22Rv1 (cell line): ENCODE results near the gene ANKH.

Source experiments
- H3K27ac ChIP-seq: fragments of 450-650 bp; 2 replicates; pipeline ENCODE4 v1.5.1; 2017
- ZFX ChIP-seq: fragments of 450-650 bp; IDR thresholded peaks from 2 replicates; pipeline ENCODE4 v1.6.1; 2017; ENCODE audit warnings: antibody characterized with exemption, borderline replicate concordance
- TF ChIP-seq, protein P1 (sequence below): fragments of 450-650 bp; IDR thresholded peaks from 2 replicates; pipeline ENCODE4 v1.5.1; 2017; ENCODE audit warnings: mild to moderate bottlenecking

The ANKH gene

GRCh38 chr5:14739981-14740380 lies 131.6 kb downstream of the ANKH start:
- no peak overlapping the region for H3K27ac ChIP-seq
- no peak for TF ChIP-seq ZFX
- TF ChIP-seq, protein P1, sequence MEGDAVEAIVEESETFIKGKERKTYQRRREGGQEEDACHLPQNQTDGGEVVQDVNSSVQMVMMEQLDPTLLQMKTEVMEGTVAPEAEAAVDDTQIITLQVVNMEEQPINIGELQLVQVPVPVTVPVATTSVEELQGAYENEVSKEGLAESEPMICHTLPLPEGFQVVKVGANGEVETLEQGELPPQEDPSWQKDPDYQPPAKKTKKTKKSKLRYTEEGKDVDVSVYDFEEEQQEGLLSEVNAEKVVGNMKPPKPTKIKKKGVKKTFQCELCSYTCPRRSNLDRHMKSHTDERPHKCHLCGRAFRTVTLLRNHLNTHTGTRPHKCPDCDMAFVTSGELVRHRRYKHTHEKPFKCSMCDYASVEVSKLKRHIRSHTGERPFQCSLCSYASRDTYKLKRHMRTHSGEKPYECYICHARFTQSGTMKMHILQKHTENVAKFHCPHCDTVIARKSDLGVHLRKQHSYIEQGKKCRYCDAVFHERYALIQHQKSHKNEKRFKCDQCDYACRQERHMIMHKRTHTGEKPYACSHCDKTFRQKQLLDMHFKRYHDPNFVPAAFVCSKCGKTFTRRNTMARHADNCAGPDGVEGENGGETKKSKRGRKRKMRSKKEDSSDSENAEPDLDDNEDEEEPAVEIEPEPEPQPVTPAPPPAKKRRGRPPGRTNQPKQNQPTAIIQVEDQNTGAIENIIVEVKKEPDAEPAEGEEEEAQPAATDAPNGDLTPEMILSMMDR = no peak

GRCh38 chr5:14739538-14739937 lies 132.0 kb downstream of the ANKH start:
- no peak overlapping the region for H3K27ac ChIP-seq
- TF ChIP-seq ZFX = no peak
- TF ChIP-seq, protein P1 = no peak

GRCh38 chr5:14738050-14738449 lies 133.5 kb downstream of the ANKH start:
- no peak overlapping the region for H3K27ac ChIP-seq
- TF ChIP-seq, protein P1 = no peak
- TF ChIP-seq ZFX = no peak

DNA sequence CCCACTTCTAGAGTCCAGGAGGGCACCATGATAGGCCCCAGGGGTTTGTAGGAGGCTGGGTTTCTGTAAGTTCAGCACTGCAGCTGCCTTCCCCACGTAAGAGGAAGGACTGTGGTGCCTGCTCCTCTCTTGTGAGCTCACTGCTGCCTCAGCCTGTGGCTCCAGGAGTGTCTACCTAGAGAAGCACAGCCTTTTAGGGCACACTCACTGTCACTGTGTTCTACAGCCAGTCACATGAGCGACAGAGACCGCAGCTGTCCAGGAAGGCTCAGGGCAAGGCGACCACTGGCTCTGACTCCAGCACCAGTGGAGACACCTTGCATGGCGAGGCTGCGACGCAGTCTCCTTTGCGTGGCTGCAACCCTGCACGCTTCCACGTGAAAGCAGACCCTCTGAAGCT lies 134.3 kb downstream of the ANKH start:
- TF ChIP-seq, protein P1 = no peak
- TF ChIP-seq ZFX = no peak
- H3K27ac ChIP-seq = no peak overlapping the region

DNA sequence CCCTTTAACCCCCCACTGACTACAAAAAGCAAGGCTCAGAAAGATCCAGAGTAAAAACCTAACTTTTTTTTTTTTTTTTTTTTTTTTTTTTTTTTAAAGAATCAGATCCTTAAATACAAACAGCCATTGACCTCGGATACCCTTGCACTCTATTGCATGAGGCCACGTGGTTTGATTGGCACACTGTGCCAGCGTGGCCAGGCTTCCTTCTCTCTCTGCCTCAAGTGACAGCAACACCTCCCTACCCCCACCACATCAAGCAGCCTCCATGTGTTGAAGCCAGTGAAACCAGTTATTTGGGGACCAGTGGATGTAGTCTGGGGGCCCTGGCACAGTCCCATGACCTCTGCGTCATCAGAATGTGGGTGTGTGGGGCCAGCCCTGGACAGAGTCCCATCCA lies 135.6 kb downstream of the ANKH start:
- TF ChIP-seq, protein P1 = no peak
- no peak for TF ChIP-seq ZFX

DNA sequence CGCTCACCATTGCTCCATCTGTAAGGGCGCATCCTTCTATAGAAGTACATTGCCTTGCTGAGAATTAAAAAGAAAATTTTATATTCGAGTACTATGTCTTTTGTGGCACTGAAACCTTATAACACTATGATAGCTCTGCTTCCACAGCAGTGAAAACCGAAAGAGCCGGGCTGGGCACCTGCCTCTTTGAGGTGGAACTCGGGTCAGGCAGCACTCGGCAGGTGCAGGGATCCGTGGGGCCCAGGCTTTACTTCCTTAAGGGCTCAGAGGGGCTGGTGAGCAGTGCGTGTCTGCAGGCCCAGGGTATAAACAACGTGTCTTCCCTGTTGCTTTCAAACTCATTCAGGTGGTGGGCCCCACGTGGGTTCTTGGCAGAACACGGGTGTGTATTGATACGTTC lies 137.2 kb downstream of the ANKH start:
- TF ChIP-seq, protein P1 = no peak
- TF ChIP-seq ZFX = no peak

More for the DNA sequence above, 135.6 kb downstream of the ANKH start:
- H3K27ac ChIP-seq = no peak overlapping the region

DNA sequence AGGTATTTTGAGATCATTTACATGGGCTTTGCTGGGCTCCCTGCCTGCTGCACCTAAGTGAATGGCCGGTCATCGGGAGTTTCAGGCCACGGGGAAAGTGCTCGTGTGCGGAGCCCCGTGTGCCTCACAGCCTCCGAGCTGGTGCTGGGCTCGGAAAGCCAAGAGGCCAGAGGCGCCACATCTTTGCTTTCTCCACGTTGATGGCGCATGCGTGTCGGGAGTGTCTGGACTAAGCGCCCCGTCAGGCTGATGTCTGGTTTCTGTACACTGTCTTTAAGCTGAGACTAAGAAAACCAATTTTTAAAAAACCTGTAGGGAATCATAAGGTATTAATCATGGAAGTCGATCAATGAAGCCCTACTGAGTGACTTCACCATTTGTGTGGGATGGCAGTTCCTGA lies 137.9 kb downstream of the ANKH start:
- no peak overlapping the region for H3K27ac ChIP-seq
- TF ChIP-seq ZFX = no peak
- TF ChIP-seq, protein P1 = no peak

More for the DNA sequence above, 137.2 kb downstream of the ANKH start:
- H3K27ac ChIP-seq = no peak overlapping the region
